GM18951 (cell line): ENCODE data around the gene NOX1.
"Not testable (repeated sequence)": the region's sequence is repeated elsewhere in the genome, so short reads cannot be mapped to it uniquely, and the experiment has no call there.

Source experiments
- POLR2A ChIP-seq: IDR thresholded peaks from 4 replicates; pipeline ENCODE4 v1.6.1; 2011; ENCODE audit warnings: mild to moderate bottlenecking; ENCODE audit not compliant: insufficient read length, insufficient read depth; ENCODE audit errors: extremely low read depth
- in situ Hi-C: fragments of 300-500 bp; cut with MboI; formaldehyde crosslinking; loops from one replicate; pipeline ENCODE4 v1.12.0; 2022; ENCODE audit warnings: low sequenced_read_pairs, mixed read lengths, inconsistent platforms; ENCODE audit not compliant: unreplicated experiment

The NOX1 gene

DNA sequence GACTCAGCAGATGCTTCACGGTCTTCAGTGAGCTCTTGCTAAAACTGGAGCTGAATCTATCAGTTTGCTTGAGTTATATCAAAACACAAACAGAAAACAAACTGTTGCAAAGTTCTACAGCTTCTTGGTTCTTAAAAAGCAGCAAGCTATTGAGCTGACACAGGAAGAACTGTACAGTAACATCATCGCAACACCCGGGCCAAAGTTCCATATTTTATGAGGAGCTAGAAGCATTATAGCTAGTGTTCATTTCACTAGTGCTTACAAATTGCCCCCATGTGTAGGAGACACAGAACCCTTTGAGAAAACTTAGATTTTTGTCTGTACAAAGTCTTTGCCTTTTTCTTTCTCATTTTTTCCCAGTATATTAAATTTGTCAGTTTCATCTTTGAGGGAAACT, 71.3 kb downstream of the NOX1 start:
- in situ Hi-C loops, result no loop called here

DNA sequence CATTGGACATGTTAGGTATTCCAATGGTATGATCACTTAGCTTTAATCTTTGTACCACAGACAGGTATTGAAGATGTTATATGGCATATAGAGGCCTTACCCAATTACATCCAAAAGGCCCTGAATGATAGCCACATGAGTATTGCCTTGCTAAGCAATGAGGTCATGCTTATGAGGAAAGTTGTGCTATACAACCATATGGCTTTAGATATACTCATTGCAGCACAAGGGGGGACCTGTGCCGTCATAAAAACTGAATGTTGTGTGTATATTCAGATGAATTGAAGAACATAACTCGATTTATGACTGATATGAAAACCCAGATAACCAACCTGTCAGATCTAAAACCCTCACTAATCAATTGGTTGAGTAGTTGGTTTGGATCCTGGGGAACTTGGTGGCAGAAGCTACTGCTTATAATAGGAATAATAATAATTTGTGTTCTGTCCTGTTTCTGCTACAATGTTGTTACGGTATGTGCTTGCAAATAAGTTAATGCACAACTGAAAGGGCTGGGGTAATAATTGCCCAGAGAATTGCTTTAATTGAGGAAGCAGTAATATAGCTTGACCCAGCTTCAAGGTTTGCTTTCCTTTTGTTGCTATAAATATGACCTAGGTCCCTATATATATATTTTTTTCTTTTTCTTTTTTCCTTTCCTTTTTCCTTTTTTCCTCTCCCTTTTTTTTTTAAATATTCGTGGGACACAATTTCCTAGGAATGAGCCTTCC, 75.5 kb downstream of the NOX1 start:
- in situ Hi-C loops, result no loop called here
- no peak for TF ChIP-seq POLR2A

More for the DNA sequence above, 71.3 kb downstream of the NOX1 start:
- no peak for TF ChIP-seq POLR2A

DNA sequence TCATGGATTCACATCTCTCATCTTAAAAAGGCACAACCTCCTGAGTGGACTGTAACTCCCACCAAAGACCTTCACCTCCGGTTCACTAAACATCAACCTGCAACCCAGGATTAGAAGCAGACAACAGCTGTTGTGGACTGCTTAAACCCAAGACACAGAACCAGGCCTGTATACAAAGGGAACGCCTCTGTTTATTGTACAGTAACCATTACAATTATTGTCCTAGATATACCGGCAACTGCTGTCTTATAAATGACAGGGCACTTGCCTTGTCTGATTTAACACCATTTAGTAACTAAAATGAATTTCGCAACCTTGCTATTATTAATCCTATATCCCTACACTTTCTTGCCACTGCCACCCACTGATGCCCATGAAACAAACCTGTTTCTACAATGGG, 76.8 kb downstream of the NOX1 start:
- no peak for TF ChIP-seq POLR2A
- in situ Hi-C loops, result no loop called here

DNA sequence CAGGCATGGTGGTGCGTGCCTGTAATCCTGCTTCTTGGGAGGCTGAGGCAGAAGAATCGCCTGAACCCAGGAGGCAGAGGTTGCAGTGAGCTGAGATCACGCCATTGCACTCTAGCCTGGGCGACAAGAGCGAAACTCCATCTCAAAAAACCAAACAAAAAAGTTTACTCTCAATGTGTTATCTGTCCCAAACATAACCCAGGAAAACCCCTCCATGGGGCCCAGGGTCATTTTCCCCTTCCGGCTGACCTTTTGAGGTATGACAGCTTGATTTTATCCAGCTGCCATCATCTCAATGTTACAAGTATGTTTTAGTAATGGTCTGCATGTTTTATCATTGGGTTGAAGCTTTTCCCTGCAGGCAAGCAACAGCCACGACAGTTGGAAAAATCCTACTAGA, 77.8 kb downstream of the NOX1 start:
- in situ Hi-C loops, result not testable (repeated sequence)
